Fibroblast of the aortic adventitia (primary cell): ENCODE data around the gene PLXNB1. TPM values are rescaled to one million over a fixed set of nuclear protein-coding genes. Genes with fewer than 3 reads are reported as not detected.

Experiments
- DNase-seq: peaks from one replicate; pipeline ENCODE4 v3.0.0-alpha.2; 2010; ENCODE audit warnings: low read depth
- H3K4me3 ChIP-seq: 2 replicates; pipeline ENCODE4 v1.5.1; 2011; ENCODE audit warnings: low read depth, mild to moderate bottlenecking, control low read depth, low read length, moderate library complexity
- total RNA-seq: library from RNA; depleted of rRNA; stranded (reverse); fragments of >200 nt; gene quantifications from 2 replicates; pipeline ENCODE4 v1.2.3, GENCODE V29; 2012; ENCODE audit warnings: low replicate concordance
- TF ChIP-seq, protein P1 (sequence below): IDR thresholded peaks from 2 replicates; pipeline ENCODE4 v1.5.1; 2011; ENCODE audit warnings: mild to moderate bottlenecking, low read length, control low read depth, inconsistent platforms; ENCODE audit not compliant: insufficient read depth

PLXNB1 gene
- total RNA-seq, 1 donor, result 30.0 TPM

DNA sequence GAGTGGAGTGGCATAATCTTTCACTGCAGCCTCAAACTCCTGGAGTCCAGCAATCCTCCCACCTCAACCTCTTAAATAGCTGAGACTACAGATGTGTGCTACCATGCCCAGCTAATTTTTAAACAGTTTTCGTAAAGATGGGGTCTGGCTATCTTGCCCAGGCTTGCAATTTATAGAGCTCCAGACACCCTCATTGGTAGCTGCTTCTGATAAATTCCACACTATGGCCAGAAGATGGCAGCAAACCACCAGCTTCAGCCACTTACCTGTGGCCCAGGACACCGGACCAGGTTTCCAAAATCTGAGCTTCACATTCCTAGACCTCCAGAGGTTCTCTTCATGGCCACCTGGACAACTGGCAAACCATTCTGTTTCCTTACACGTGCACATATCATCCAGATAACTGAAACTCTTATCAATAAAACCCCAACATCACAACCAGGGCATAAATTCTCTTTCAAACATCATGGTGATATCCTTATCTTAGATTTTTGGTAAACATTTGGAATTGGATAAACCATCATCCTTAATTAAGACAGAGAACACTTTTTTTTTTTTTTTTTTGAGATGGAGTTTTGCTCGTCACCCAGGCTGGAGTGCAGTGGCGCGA, 29.0 kb downstream of the PLXNB1 start:
- TF ChIP-seq, protein P1, sequence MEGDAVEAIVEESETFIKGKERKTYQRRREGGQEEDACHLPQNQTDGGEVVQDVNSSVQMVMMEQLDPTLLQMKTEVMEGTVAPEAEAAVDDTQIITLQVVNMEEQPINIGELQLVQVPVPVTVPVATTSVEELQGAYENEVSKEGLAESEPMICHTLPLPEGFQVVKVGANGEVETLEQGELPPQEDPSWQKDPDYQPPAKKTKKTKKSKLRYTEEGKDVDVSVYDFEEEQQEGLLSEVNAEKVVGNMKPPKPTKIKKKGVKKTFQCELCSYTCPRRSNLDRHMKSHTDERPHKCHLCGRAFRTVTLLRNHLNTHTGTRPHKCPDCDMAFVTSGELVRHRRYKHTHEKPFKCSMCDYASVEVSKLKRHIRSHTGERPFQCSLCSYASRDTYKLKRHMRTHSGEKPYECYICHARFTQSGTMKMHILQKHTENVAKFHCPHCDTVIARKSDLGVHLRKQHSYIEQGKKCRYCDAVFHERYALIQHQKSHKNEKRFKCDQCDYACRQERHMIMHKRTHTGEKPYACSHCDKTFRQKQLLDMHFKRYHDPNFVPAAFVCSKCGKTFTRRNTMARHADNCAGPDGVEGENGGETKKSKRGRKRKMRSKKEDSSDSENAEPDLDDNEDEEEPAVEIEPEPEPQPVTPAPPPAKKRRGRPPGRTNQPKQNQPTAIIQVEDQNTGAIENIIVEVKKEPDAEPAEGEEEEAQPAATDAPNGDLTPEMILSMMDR, result peak; percentile 74
- H3K4me3 ChIP-seq, result no peak overlapping the region
- DNase-seq, result peak; percentile 68

GRCh38 chr3:48399387-48400172, 30.3 kb downstream of the PLXNB1 start:
- H3K4me3 ChIP-seq, result no peak overlapping the region
- no peak for DNase-seq
- TF ChIP-seq, protein P1, result no peak

- H3K4me3 ChIP-seq, result no peak overlapping the region
- TF ChIP-seq, protein P1, result no peak
- DNase-seq, result no peak
These were observed 31.0 kb downstream of the PLXNB1 start for GRCh38 chr3:48398701-48399386.

- no peak for DNase-seq
- TF ChIP-seq, protein P1, result no peak
- no peak overlapping the region for H3K4me3 ChIP-seq
These were observed 31.9 kb downstream of the PLXNB1 start for GRCh38 chr3:48397767-48398681.

GRCh38 chr3:48395714-48396113, 34.2 kb downstream of the PLXNB1 start:
- H3K4me3 ChIP-seq, result no peak overlapping the region
- DNase-seq, result no peak
- TF ChIP-seq, protein P1, result no peak

GRCh38 chr3:48394391-48394790, 35.5 kb downstream of the PLXNB1 start:
- H3K4me3 ChIP-seq, result no peak overlapping the region
- DNase-seq, result no peak
- TF ChIP-seq, protein P1, result no peak
